UCSD-AML1 (cell line): ENCODE measurements around the gene SLC25A40.

ENCODE experiments used
- DNase-seq: peaks from one replicate; lab custom pipeline; 2025; ENCODE audit not compliant: unreplicated experiment; lab: John Stamatoyannopoulos, UW

SLC25A40 gene

DNA sequence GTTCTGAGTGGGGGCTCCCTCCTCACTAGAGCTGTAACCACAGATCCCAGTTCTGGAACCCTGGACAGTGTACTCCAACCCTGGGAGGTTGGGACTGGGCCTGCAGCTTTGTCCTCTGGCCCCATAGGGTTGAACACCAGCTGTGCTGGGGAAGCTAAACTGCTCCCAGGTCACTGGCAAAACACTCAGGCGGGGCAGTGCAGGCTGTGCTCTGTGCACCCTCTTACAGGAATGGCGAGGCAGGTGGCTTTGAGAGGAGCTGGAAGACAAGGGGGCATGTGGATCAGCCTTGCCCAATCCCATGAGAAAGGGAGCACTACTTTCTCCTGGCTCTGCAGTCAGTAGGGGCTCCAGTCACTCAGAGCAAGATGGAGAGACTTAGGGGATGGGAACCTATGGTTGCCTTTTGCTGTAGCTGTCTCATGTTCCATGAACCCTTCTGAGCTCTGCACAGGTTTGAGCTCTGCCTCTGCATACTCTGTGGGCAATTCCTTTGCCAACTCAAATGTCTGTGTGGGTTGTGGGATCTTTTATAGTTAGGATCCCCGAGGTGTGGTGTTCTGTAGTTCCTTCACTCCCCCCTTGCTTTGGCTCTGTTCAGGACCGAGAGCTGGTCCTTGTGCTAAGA lies 90.7 kb downstream of the SLC25A40 start:
- no peak for DNase-seq

DNA sequence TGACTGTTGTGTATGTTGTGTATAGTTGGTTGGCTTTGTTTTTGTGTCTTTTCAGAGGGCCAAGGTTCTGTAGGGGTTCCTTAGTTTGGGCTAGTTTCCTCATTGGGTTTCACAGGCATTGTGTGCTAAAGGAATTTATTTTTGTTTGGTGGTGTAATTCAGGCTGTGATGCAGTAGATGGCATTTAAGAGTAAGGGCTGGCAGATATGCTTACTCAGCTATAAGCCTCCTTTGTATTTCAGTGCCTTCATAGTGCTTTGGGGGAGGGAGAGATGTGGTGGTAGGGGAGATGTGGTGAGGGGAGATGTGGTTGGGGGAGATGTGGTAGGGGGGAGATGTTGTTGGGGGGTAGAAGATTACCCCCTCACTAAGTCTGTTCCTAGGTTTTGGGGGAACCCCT lies 91.7 kb downstream of the SLC25A40 start:
- no peak for DNase-seq
